Activated CD8-positive, alpha-beta T cell treated with anti-CD3 and anti-CD28 coated beads for 36 hours (primary cell): ENCODE measurements around the gene TWNK. TPM values are rescaled to one million over a fixed set of nuclear protein-coding genes. Genes with fewer than 3 reads are reported as not detected.
A peak's percentile ranks its signal among the peaks of the same experiment; 100 is the strongest.

Experiments used
- ATAC-seq: fragments of 200-7000 bp; cut with Tn5 transposase; one replicate; pipeline ENCODE4 v1.10.0; 2021; ENCODE audit warnings: mild to moderate bottlenecking, moderate library complexity
- CTCF ChIA-PET: fragments of 350-600 bp; sonication (Branson Sonifier 250); formaldehyde crosslinking; loops from one replicate; lab custom pipeline; 2021; ENCODE audit warnings: antibody characterized with exemption; lab: Charles Lee
- POLR2A ChIA-PET: fragments of 350-600 bp; sonication (Branson Sonifier 250); formaldehyde crosslinking; loops from one replicate; lab custom pipeline; 2021; ENCODE audit warnings: antibody characterized with exemption; lab: Charles Lee
- DNase-seq: peaks from one replicate; pipeline ENCODE4 v3.0.0-alpha.2; 2020
- H3K27ac Mint-ChIP-seq: one replicate; pipeline ENCODE4 v1.8.0; 2021; ENCODE audit warnings: mild to moderate bottlenecking, mixed read lengths
- H3K27me3 Mint-ChIP-seq: one replicate; pipeline ENCODE4 v1.8.0; 2021; ENCODE audit warnings: mixed read lengths
- H3K36me3 Mint-ChIP-seq: one replicate; pipeline ENCODE4 v1.8.0; 2021; ENCODE audit warnings: low read depth, mixed read lengths
- H3K4me1 Mint-ChIP-seq: one replicate; pipeline ENCODE4 v1.8.0; 2021; ENCODE audit warnings: low read depth, mixed read lengths
- H3K4me3 Mint-ChIP-seq: one replicate; pipeline ENCODE4 v1.8.0; 2021; ENCODE audit warnings: mild to moderate bottlenecking, moderate library complexity, mixed read lengths
- H3K9me3 Mint-ChIP-seq: one replicate; pipeline ENCODE4 v1.8.0; 2021; ENCODE audit warnings: mixed read lengths
- CTCF ChIP-seq: fragments of 200-600 bp; IDR thresholded peaks from one replicate; pipeline ENCODE4 v1.8.0; 2022; ENCODE audit warnings: antibody characterized with exemption, mild to moderate bottlenecking
- intact Hi-C: fragments of 100-400 bp; cut with micrococcal nuclease; formaldehyde crosslinking; loops from one replicate; pipeline ENCODE4 v1.10.0; 2022
- microRNA-seq: library from miRNA; unstranded; fragments of <30 nt; microRNA quantifications from one replicate; pipeline ENCODE4 v1.2.0, GENCODE V29; 2022; ENCODE audit warnings: borderline microRNAs expressed, borderline replicate concordance
- total RNA-seq, 2 experiments: library from RNA; stranded (reverse); gene quantifications; one replicate each; pipeline ENCODE4 v1.2.3, GENCODE V29; 2021

Gene TWNK
- total RNA-seq, 2 experiments from 2014 or later = 18.0 to 19.0 TPM

DNA sequence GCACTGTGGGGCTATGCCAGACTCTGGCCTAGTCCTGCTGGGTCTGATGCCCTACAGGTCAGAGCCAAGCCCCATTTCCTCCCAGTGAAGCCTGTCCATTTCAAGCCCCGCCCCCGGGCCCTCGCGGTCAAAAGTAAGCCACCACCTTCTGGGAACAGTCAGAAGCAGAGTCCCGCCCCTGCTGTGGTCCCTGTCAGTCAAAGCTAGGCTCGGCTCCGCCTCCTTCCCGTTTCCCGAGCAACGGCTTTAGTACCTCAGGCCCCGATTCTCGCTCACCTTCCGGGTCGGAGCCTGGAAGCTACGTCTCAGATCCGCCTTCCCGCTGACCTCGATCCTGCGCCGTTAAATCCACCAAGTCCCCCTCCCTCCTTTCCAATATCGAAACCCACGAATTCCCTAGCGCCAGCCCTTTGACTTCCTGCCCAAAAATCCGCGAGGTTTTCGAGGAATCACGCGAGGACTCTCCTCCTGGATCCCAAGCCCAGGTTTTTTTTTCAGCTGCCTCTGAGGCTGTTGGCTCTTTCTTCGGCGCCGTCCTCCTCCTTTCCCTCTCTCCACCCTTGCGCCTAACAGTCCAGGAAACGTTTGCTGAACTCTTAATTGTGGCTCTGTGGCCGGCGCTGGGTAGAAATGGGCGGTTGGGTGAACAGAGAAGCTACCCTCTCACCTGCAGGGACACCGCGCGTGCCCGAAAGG, 55.5 kb downstream of the TWNK start:
- Mint-ChIP-seq H3K36me3 (peaks cover 6% of the 10 kb centered on the region), H3K9me3 (no peaks in the 10 kb centered on the region), H3K27me3 (peaks cover 17% of the 10 kb centered on the region), H3K27ac (peak overlapping the region; percentile 81), H3K4me1 (peaks cover 21% of the 10 kb centered on the region), H3K4me3 (peak overlapping the region; percentile 80)
- peak; percentile 96 for ATAC-seq
- ChIA-PET CTCF (interaction anchor here (0.5 to 20.4 kb wide), 18 partner anchors 9 to 175 kb away, joined by 3 to 655 read pairs (median 4); partner anchors contain the start of genes KAZALD1, PDZD7 and SFXN3), POLR2A (interaction anchor here (0.9 to 4.3 kb wide), 11 partner anchors 8 to 52 kb away, joined by 3 to 30 read pairs (median 4); partner anchors contain the start of genes KAZALD1, LZTS2, PDZD7 and SFXN3)
- peak; percentile 98 for DNase-seq
- no peak for TF ChIP-seq CTCF
- intact Hi-C loops = no loop called here

DNA sequence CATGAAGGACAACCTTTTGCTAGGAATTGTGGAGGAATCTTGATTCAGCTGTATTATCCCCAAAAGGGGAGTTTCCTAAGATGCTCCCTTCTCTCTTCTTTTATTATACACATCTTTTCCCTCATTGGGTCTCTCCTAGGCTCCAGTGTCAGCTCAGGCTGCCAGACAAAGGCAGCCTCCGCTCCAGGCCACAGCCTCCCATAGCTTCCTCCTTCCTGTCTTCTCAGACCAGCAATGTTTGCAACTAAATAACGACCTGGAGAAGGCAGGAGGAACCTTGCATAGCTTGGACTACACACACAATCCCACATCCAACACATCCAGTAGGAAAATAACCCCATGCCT, 56.0 kb downstream of the TWNK start:
- H3K9me3 Mint-ChIP-seq = no peaks in the 10 kb centered on the region
- ChIA-PET CTCF (interaction anchor here (0.5 to 20.4 kb wide), 12 partner anchors 9 to 174 kb away, joined by 3 to 655 read pairs (median 4); partner anchors contain the start of genes KAZALD1, PDZD7 and SFXN3), POLR2A (interaction anchor here (0.9 to 4.3 kb wide), 9 partner anchors 8 to 53 kb away, joined by 3 to 30 read pairs (median 4); partner anchors contain the start of genes KAZALD1, LZTS2, PDZD7 and SFXN3)
- peaks cover 20% of the 10 kb centered on the region for H3K27me3 Mint-ChIP-seq
- no peak overlapping the region for H3K27ac Mint-ChIP-seq
- TF ChIP-seq CTCF = no peak
- ATAC-seq = no peak
- H3K36me3 Mint-ChIP-seq = peaks cover 2% of the 10 kb centered on the region
- H3K4me3 Mint-ChIP-seq = peak overlapping the region; percentile 80
- intact Hi-C loops = no loop called here
- no peak for DNase-seq
- peaks cover 22% of the 10 kb centered on the region for H3K4me1 Mint-ChIP-seq

Small RNA genes within 50 kb of the gene (microRNA-seq; reads per million reads assigned to microRNA genes)
- not detected for gene MIR608

Other genes with a start within 250 kb of the TWNK start
- gene PAX2, start 242.0 kb upstream of the TWNK start, total RNA-seq = not detected
- gene SLF2, start 74.6 kb upstream of the TWNK start, total RNA-seq = 10 to 100 TPM; 29.0 to 31.9 TPM
- gene SEMA4G, start 18.0 kb upstream of the TWNK start, total RNA-seq = 1 to 10 TPM; 1.2 to 1.6 TPM
- gene MRPL43, start within 50 bp of the TWNK start, total RNA-seq = 10 to 100 TPM; 46.0 to 50.9 TPM
- gene LZTS2, start 12.3 kb downstream of the TWNK start, total RNA-seq = 10 to 100 TPM; 14.5 to 15.5 TPM
- under 1 TPM; 0.25 to 0.65 TPM for gene PDZD7, start 43.6 kb downstream of the TWNK start, total RNA-seq
- gene SFXN3, start 43.7 kb downstream of the TWNK start, total RNA-seq = 10 to 100 TPM; 28.8 to 29.6 TPM
- under 1 TPM; 0.72 to 0.90 TPM for gene KAZALD1, start 74.4 kb downstream of the TWNK start, total RNA-seq
- not detected for gene TLX1, start 143.8 kb downstream of the TWNK start, total RNA-seq
- gene LBX1, start 241.9 kb downstream of the TWNK start, total RNA-seq = not detected